HG03457 (cell line): Measurements from ENCODE around the gene PNMA3.
"Not testable (repeated sequence)": the region's sequence is repeated elsewhere in the genome, so short reads cannot be mapped to it uniquely, and the experiment has no call there.

Experiments
- ATAC-seq: cut with Tn5 transposase; IDR thresholded peaks from one replicate; pipeline ENCODE4 v1.9.1; 2021; ENCODE audit warnings: moderate number of reproducible peaks; ENCODE audit not compliant: unreplicated experiment

PNMA3 gene

DNA sequence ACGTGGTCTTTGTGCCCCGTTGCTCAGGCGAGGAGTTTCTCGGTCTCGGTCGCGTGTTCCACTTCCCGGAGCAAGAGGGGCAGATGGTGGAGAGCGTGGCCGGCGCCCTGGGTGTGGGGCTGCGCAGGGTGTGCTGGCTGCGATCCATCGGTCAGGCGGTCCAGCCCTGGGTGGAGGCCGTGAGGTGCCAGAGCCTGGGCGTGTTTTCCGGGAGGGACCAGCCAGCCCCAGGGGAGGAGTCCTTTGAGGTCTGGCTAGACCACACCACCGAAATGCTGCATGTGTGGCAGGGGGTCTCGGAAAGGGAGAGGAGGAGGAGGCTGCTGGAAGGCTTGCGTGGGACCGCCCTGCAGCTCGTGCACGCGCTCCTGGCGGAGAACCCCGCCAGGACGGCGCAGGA lies 17.1 kb downstream of the PNMA3 start:
- ATAC-seq: not testable (repeated sequence)

GRCh38 chrX:153074262-153074899 lies 18.1 kb downstream of the PNMA3 start:
- ATAC-seq: no peak

- no peak for ATAC-seq
Observed at GRCh38 chrX:153074935-153075334, 18.7 kb downstream of the PNMA3 start.

DNA sequence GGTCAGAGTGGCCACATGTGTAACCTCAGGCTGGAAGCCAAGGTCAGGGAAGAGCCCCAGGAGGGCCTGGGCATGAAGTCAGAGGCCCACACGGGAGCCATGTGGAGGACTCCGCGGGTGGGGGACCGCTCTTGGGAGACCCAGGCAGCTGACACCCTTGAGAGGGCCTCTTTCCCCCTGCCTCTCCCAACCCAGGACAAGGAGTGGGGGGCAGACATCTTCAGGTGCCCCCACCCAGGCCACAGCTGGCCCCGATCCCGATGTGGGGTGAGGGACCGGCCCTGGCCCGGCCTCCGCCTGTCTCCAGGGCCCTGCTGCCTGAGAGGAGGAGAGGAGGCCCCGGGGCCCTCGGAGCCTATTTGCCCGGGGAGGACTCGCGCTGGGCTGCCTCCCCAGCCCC lies 19.1 kb downstream of the PNMA3 start:
- ATAC-seq: no peak

- not testable (repeated sequence) for ATAC-seq
Observed at GRCh38 chrX:153077437-153078135, 21.3 kb downstream of the PNMA3 start.

GRCh38 chrX:153083238-153083923 lies 27.1 kb downstream of the PNMA3 start:
- not testable (repeated sequence) for ATAC-seq

- no peak for ATAC-seq
Observed at GRCh38 chrX:153102418-153102817, 46.1 kb downstream of the PNMA3 start.

GRCh38 chrX:153104959-153105358 lies 48.7 kb downstream of the PNMA3 start:
- not testable (repeated sequence) for ATAC-seq

DNA sequence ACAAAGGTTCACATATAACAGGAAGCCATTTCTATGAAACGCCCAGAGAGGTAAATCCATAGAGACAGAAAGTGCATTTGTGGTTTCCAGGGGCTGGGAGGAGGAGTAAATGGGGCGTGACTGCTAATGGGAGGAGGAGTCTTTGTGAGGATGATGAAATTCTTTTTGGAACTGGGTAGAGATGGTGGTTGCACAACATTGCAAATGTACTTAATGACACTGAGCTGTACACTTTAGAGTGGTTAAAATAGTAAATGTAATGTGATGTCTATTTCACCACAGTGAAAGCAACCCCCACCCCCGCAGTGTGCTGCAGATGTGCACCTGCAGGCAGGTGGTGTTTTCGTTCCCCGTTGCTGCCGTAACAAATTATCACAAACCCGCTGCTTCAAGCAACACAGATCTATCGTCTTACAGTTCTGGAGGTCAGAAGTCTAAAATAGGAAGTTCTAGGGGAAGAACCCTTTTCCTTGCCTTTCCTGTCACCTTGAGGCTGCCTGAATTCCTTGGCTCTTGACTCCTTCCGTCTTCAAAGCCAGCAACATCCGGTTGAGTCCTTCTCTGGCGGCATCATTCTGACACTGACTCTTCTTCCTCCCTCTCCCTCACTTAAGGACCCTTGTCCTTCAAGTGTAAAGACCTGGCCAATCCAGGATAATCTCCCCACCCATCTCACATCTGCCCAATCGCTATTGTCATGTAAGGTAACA lies 50.0 kb downstream of the PNMA3 start:
- ATAC-seq: not testable (repeated sequence)
